Stimulated activated CD4-positive, alpha-beta T cell treated with anti-CD3 and anti-CD28 coated beads, Interleukin-4, amount 100 ng/mL, for 4 hours (primary cell): ENCODE data around the gene MTA1.

Source experiments
- DNase-seq, 2 experiments: peaks; one replicate each; pipeline ENCODE4 v3.0.0-alpha.2; 2020

Gene MTA1

GRCh38 chr14:105490267-105490571 lies 70.6 kb downstream of the MTA1 start:
- DNase-seq, result no peak

- peak; percentile 97 to 99 for DNase-seq
Observed at GRCh38 chr14:105490572-105491365, 71.1 kb downstream of the MTA1 start, which contains the start of gene TEDC1. TSS of gene TEDC1 (plus strand) at chr14:105491246. CDS start at chr14:105491376, 130 bp downstream.

- DNase-seq, result peak; percentile 80 to 83
Observed at GRCh38 chr14:105491366-105491973, 71.8 kb downstream of the MTA1 start.

GRCh38 chr14:105492031-105492970 lies 72.7 kb downstream of the MTA1 start:
- DNase-seq, result no peak

GRCh38 chr14:105492971-105493871 lies 73.6 kb downstream of the MTA1 start:
- no peak for DNase-seq

GRCh38 chr14:105493921-105494605 lies 74.4 kb downstream of the MTA1 start:
- no peak for DNase-seq

- no peak for DNase-seq
Observed at GRCh38 chr14:105494606-105494929, 74.9 kb downstream of the MTA1 start.

GRCh38 chr14:105495101-105495989 lies 75.7 kb downstream of the MTA1 start:
- DNase-seq, result no peak

GRCh38 chr14:105495990-105496830 lies 76.6 kb downstream of the MTA1 start:
- no peak for DNase-seq

GRCh38 chr14:105496831-105497591 lies 77.4 kb downstream of the MTA1 start:
- DNase-seq, result no peak

GRCh38 chr14:105497671-105498429 lies 78.2 kb downstream of the MTA1 start:
- DNase-seq, result no peak

- DNase-seq, result no peak
Observed at GRCh38 chr14:105498430-105499255, 79.0 kb downstream of the MTA1 start.

GRCh38 chr14:105499256-105500035 lies 79.8 kb downstream of the MTA1 start:
- no peak for DNase-seq

- no peak for DNase-seq
Observed at GRCh38 chr14:105500036-105500725, 80.6 kb downstream of the MTA1 start.

- DNase-seq, result no peak
Observed at GRCh38 chr14:105500726-105501101, 81.1 kb downstream of the MTA1 start.
